RWPE2 (cell line): Measurements from ENCODE around the gene AARS2.
A peak's percentile ranks its signal among the peaks of the same experiment; 100 is the strongest.

Source experiments
- ATAC-seq: fragments of 200-7000 bp; cut with Tn5 transposase; 3 replicates; pipeline ENCODE4 v1.9.1; 2021; ENCODE audit warnings: low read depth
- DNase-seq: peaks from one replicate; pipeline ENCODE4 v3.0.0-alpha.2; 2020; ENCODE audit warnings: low spot score
- H3K27ac ChIP-seq: fragments of 450-650 bp; 2 replicates; pipeline ENCODE4 v1.5.1; 2017; ENCODE audit warnings: mild to moderate bottlenecking; ENCODE audit not compliant: poor library complexity, severe bottlenecking
- H3K27me3 ChIP-seq: fragments of 250-450 bp; sonication (Bioruptor Pico); 2 replicates; pipeline ENCODE4 v1.5.1; 2021; ENCODE audit warnings: mild to moderate bottlenecking, moderate library complexity; ENCODE audit not compliant: insufficient read depth, poor library complexity, severe bottlenecking
- H3K36me3 ChIP-seq: fragments of 250-450 bp; sonication (Bioruptor Pico); 2 replicates; pipeline ENCODE4 v1.5.1; 2020; ENCODE audit warnings: low read depth, mild to moderate bottlenecking, moderate library complexity
- H3K4me1 ChIP-seq: fragments of 250-450 bp; sonication (Bioruptor Pico); 2 replicates; pipeline ENCODE4 v1.5.1; 2021; ENCODE audit warnings: mild to moderate bottlenecking, moderate library complexity; ENCODE audit not compliant: insufficient read depth, poor library complexity, severe bottlenecking
- H3K4me3 ChIP-seq: fragments of 250-450 bp; sonication (Bioruptor Pico); 2 replicates; pipeline ENCODE4 v1.5.1; 2021; ENCODE audit warnings: mild to moderate bottlenecking, moderate library complexity; ENCODE audit not compliant: severe bottlenecking
- H3K9me3 ChIP-seq: fragments of 250-450 bp; sonication (Bioruptor Pico); 2 replicates; pipeline ENCODE4 v1.5.1; 2021; ENCODE audit warnings: mild to moderate bottlenecking, moderate library complexity; ENCODE audit not compliant: severe bottlenecking
- CTCF ChIP-seq: fragments of 450-650 bp; IDR thresholded peaks from one replicate; pipeline ENCODE4 v1.5.1; 2017; ENCODE audit warnings: mild to moderate bottlenecking, moderate library complexity; ENCODE audit not compliant: poor library complexity, severe bottlenecking

The AARS2 gene

GRCh38 chr6:44263354-44264100 is 49.6 kb downstream of the AARS2 start:
- Histone ChIP-seq H3K27ac (no peak overlapping the region), H3K27me3 (no peaks in the 10 kb centered on the region), H3K4me1 (peaks cover 18% of the 10 kb centered on the region), H3K9me3 (no peaks in the 10 kb centered on the region), H3K36me3 (no peaks in the 10 kb centered on the region), H3K4me3 (no peak overlapping the region)
- no peak for TF ChIP-seq CTCF
- DNase-seq (no peak), ATAC-seq (peak; percentile 24; the same call in 1 of the 3 replicates)

- no peaks in the 10 kb centered on the region for H3K36me3 ChIP-seq
- H3K27ac ChIP-seq = no peak overlapping the region
Observed at GRCh38 chr6:44262467-44263353, 50.4 kb downstream of the AARS2 start.

GRCh38 chr6:44261581-44261980 is 51.6 kb downstream of the AARS2 start:
- no peak for TF ChIP-seq CTCF
- Histone ChIP-seq H3K27ac (no peak overlapping the region), H3K4me3 (no peak overlapping the region), H3K36me3 (no peaks in the 10 kb centered on the region), H3K9me3 (no peaks in the 10 kb centered on the region), H3K27me3 (no peaks in the 10 kb centered on the region), H3K4me1 (peaks cover 18% of the 10 kb centered on the region)
- DNase-seq = no peak
- no peak for ATAC-seq

More at GRCh38 chr6:44262467-44263353, 50.4 kb downstream of the AARS2 start:
- Histone ChIP-seq H3K9me3 (no peaks in the 10 kb centered on the region), H3K4me3 (no peak overlapping the region), H3K27me3 (no peaks in the 10 kb centered on the region), H3K4me1 (peaks cover 18% of the 10 kb centered on the region)
- DNase-seq = no peak
- no peak for ATAC-seq
- TF ChIP-seq CTCF = no peak

- Histone ChIP-seq H3K4me1 (peaks cover 24% of the 10 kb centered on the region), H3K27me3 (no peaks in the 10 kb centered on the region), H3K9me3 (no peaks in the 10 kb centered on the region), H3K4me3 (no peak overlapping the region), H3K36me3 (peaks cover 5% of the 10 kb centered on the region), H3K27ac (no peak overlapping the region)
- TF ChIP-seq CTCF = no peak
- ATAC-seq (no peak), DNase-seq (no peak)
Observed at GRCh38 chr6:44260451-44261297, 52.5 kb downstream of the AARS2 start.
